ENCODE results near the gene BCL2L1.
A peak's percentile ranks its signal among the peaks of the same experiment; 100 is the strongest.
"Not testable (repeated sequence)": the region's sequence is repeated elsewhere in the genome, so short reads cannot be mapped to it uniquely, and the experiment has no call there.

BCL2L1 gene

DNA sequence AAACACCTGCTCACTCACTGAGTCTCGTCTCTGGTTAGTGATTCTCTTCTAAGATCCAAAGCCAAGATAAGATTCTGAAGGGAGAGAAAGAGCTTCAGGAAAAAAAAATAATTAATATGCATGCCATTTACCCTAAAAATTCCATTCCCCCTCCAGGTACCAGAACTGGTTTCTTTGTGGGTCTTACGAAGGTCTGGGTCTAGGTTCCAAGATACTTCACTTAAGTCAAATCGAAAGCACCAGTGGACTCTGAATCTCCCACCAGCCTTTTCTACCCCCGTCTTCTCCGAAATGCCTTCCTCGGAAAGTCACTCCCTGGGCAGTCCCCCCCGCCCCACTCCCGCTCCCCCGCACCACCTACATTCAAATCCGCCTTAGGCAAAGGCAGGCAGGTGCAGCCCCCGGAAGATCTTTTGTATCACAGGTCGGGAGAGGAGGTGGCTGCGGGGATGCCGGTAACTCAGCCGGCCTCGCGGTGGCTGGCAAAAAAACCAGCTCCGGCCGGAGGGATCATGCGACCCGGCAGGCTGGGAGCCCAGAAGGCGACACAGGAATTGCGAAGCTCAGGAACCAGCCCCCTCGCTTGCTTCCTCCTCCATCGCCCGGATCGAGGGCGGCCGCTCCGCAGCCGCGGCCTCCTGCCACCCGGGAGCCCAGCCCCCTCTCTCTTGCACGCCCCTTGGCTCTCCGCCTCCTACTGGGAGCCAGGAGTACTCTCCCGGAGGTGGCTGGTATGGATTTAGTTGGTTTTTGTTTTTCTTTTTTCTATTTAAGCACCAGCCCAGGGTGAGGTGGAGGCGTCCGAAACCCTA, at the start of gene BCL2L1:
Gene BCL2L1, minus strand, starts transcription at position 612 of the 812 bp plus-strand sequence. CDS start 650 bp downstream, outside the sequence.
- FAIRE-seq = no peak
- no peak for DNase-seq (ENCODE audit: insufficient read length, low spot score)

DNA sequence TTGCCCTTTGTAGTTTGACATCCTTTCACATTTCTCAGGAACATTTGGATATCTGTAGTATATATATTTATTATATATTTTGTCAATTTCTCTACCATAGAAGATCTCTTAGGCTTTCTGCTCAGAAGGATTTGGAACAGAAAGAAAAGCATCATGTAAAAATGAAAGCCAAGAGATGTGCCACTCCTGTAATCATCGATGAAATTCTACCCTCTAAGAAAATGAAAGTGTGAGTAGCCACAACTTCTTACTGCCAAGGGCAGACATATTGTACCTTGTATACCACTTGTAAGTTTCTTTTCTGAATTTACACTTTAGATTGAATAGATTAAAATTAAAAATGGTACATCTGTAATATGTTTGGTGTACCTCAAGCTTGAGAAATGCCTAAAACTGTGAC, 47.6 kb upstream of the BCL2L1 start:
- no peak for FAIRE-seq

DNA sequence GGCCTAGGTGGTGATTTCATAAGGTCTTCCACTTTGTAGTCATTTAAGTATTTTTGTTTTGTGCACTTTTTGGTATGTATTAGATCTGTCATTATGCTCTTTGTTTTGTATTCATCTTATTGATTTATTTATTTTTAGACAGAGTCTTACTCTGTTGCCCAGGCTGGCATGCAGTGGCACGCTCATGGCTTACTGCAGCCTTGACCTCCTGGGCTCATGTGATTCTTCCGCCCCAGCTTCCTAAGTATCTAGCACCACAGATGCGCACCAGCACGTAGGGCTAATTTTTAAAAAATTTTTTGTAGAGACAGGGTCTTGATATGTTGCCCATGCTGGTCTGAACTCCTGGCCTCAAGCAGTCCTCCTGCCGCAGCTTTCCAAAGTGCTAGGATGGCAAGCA, 47.0 kb upstream of the BCL2L1 start:
- DNase-seq (ENCODE audit: insufficient read length, low spot score) (no peak), FAIRE-seq (no peak)

More for the DNA sequence above, 47.6 kb upstream of the BCL2L1 start:
- DNase-seq (ENCODE audit: insufficient read length, low spot score) = no peak

DNA sequence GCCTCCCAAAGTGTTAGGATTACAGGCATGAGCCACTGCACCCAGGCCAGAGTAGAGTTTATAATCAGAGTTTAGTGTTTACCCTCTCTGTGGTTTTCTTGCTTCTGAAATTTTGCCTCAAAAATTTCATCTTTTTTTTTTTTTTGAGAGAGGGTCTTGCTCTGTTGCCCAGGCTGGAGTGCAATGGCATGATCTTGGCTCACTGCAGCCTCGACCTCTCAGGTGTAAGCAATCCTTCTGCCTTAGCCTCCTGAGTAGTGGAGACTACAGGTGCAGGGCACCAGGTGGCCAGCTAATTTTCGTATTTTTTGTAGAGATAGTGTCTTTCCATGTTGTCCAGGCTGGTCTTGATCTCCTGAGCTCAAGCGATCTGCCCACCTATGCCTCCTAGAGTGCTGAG, 45.1 kb upstream of the BCL2L1 start:
- FAIRE-seq (no peak), DNase-seq (ENCODE audit: insufficient read length, low spot score) (no peak)

DNA sequence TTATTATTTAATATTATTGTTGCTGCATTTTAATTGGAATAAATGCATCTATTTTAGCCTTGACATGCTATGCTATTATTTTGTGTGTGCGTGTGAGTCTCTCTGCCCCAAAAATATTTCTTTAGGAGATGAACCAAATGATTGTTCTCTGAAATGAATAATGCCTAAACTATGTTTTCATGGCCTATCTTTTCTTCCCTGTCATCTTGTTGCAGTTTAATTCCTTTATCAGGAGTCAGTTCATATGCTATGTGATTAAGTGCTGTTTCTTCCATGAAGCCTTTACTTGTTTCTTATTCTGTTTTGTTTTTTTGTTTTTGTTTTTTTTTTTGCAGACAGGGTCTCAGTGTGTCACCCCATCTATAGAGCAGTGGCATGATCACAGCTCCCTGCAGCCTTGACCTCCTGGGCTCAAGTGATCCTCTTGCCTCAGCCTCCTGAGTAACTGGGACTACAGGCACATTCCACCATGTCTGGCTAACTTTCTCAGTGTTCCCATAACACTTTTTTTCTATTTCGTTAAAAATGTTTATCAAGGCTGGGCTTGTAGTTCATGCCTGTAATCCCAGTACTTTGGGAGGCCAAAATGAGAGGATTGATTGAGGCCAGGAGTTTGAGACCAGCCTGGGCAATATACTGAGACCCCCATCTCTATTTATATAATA, 42.1 kb upstream of the BCL2L1 start:
- DNase-seq (ENCODE audit: insufficient read length, low spot score) (no peak), FAIRE-seq (no peak)

DNA sequence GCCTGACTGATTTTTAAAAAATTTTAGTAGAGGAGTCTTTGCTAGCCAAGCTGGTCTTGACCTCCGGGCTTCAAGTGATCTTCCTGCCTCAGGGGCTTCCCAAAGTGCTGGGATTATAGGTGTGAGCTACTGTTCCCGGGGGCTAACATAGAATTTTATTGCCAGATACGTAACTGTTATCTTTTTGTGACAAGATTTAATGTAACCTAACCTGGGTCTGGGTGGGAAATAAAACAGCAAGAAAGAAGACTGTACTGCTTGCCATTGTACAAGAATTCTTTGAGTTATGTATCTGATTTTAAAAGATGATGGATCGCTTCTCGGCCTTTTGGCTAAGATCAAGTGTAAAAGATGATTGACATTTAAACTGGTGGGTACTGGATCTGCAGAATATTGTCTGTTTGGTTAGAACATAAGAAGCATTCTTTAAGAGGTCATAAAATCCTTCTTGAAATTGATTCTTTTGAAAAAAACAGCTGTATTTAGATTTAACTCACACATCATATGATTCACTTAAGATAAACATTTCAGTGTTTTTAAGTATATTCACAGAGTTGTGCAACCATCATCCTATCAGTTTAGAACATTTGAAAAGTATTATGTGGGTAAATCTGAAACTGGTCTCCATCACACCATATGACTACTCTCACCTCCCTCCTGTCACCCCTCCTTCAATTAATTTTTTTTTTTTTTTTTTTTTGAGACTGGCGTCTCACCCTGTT, 38.0 kb upstream of the BCL2L1 start:
- DNase-seq (ENCODE audit: insufficient read length, low spot score) = no peak
- no peak for FAIRE-seq

DNA sequence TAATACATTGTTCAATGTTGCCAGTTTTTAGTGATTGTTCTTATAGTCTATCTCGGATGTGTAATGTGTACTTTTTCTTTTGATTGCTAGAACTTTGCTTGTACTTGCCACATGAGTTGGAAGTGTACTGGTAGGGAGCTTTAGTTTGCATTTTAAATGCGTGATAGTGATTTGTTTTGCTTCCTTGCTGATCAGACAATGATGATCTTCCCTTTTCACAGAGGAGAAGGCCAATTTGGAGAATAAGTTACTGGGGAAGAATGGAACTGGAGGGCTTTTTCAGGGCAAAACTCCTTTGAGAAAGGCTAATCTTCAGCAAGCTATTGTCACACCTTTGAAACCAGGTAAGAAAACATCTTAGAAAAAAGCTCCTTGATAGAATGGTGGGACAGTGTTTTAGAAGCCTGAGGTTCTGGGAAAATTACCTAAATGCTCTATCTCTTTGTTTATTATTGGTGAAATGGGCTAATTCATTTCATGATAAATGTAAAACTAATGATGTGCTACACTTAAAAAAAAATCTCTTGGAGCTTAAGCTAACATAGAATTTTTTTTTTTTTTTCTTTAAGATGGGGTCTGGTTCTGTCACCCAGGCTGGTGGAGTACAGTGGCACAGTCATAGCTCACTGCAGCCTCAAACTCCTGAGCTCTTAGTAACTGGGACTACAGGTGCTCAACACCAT, 37.3 kb upstream of the BCL2L1 start:
- FAIRE-seq (no peak), DNase-seq (ENCODE audit: insufficient read length, low spot score) (no peak)

DNA sequence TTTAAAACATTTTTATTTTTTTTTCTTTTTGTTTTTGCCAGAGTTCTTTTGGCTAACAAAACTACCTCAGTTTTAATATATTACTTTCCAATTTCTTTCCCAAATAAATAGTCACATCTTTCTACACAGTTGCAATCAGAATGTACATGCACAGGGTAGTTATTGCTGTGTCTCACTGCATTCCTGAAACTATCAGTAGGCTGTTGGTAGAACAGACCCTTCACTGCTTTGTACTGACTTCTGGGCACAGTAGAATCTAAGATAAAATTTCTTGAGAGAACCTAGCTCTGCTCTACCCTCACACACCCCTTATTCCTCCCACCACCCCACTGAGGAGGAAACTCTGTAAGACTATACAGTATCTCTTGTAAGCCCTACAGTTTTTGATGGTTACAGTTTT, 36.3 kb upstream of the BCL2L1 start:
- no peak for DNase-seq (ENCODE audit: insufficient read length, low spot score)
- no peak for FAIRE-seq

DNA sequence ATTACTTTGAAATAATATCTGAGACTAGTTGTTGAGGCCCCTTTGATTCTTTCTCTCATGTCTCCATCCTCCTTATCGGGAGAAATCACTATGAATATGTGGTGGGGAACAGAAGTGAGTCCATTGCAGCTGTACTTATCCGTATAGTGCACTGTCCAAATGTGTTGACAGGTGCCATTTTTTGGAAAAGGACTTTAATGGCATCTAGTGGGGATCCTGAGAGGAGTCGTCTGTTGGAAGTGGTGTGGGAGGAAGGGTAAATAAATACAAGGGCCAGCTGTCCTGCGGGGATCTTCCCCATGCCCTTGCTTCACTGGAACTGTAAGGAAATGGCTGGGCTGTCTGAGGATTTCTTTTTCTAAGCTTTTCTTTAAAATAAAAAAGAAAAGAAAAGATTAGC, 35.9 kb upstream of the BCL2L1 start:
- no peak for FAIRE-seq
- no peak for DNase-seq (ENCODE audit: insufficient read length, low spot score)

DNA sequence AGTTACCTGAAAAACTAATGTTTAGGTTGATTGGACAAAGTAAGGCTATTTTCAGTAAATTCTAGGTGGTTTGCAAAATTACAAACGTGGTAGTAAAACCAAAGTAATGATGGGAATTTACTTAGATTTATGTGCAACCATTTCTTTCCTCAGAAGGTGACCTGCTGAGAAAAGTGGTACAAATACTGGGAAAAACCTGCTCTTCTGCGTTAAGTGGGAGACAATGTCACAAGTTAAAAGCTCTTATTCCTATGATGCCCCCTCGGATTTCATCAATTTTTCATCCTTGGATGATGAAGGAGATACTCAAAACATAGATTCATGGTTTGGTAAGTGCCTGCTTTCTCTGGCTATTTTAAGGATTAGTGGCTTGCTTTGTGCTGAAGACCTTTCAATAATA, 34.6 kb upstream of the BCL2L1 start:
- no peak for FAIRE-seq
- DNase-seq (ENCODE audit: insufficient read length, low spot score) = no peak

DNA sequence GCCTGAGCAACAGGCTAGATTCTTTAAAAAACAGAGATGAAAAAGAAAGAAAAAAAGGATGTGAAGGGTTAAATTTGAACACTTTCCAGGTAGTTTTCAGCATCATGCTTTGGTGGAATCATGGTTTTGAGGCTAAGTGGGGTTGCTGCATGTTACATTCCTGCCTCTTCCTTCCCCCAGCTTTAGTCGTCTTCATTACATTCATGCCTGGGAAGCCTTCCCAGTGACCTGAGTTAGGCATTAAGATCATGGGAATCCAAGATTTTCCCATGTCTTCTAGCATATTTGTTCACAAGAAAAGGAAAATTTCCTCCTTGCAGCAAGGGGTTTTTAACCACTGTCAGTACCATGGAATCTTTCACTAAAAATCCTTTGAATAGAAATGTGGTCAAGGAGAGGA, 28.5 kb upstream of the BCL2L1 start:
- DNase-seq (ENCODE audit: insufficient read length, low spot score) = no peak
- no peak for FAIRE-seq

DNA sequence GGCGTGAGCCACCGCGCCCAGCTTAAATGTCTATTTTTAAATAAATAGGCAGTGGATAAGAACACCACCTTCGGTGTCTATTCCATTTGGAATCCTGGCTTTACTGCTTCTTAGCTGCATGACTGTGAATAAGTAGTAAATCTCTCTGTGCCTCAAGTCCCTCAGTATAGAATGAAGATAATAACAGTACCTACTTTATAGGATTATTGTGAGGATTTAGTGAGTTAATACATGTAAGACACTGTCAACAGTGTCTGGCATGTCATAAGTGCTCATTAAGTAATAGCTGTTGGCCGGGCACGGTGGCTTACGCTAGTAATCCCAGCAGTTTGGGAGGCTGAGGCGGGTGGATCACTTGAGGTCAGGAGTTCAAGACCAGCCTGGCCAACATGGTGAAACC, 26.6 kb upstream of the BCL2L1 start:
- DNase-seq (ENCODE audit: insufficient read length, low spot score) = no peak
- no peak for FAIRE-seq

DNA sequence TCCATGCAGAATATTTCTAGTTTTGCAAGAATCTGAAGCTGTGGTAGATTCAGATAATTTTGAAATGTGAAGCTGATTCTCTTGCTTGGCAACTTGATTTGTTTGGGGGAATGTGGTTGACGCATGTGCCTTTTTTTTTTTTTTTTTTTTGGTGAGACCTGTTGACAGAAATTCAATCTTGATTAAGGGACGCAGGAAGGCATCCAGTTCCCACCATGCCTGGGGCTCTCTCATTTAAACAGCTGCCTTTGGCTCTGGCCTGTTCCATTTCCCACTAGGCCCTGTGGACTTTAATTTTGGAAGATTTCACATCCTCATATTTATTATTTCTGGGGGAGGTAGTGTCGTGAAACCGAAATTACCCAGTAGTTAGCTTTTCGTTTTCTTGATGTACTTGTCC, 25.0 kb upstream of the BCL2L1 start:
- FAIRE-seq (no peak), DNase-seq (ENCODE audit: insufficient read length, low spot score) (no peak)

DNA sequence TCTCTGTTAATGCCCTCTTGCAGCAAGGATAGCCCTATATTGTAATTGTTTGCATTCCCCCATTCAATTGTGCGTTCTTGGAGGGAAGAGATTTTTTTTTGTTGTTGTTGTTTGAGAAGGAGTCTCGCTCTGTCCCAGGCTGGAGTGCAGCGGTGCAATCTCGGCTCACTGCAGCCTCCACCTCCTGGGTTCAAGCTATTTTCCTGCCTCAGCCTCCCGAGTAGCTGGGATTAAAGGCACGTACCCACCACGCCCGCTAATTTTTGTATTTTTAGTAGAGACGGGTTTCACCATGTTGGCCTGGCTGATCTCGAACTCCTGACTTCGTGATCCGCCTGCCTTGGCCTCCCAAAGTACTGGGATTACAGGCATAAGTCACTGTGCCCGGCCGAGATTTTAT, 24.4 kb upstream of the BCL2L1 start:
- DNase-seq (ENCODE audit: insufficient read length, low spot score); FAIRE-seq: not testable (repeated sequence)

DNA sequence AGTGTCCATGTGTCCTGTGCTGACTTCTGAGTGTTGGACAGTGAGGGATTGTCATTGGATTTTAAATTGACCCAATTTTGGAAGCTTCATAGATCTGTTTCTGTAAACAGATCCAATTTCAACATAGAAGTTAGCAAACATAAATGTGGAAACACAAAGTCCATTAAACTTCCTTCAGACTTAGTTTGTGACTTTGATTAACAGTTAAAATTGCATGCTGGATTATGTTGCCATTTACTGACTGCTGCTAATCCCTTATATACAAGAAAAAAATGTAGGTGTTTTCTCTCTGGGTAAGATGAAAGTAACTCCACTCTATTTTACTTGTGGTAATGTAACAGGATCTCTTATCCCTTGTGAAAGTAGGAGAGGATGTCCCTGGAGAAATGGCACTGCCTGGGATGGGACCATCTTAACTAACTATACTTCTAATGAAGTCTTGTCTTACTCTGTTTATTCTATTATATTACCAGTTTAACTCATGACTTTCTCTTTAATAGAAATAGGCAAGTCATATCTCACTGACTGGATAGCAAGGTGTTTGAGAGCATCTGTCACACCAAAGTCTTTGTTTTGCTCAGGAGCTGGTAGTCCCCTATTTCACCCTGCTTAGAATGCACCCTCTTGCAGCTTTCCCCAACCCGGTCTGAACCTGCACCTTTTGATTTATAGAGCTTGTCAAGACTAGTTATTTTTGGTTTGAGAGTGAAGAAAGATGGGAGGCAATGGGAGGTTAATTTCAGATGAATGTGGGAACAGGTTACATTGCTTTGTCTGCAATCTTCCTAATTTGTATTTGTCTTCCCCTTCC, 23.6 kb upstream of the BCL2L1 start:
- DNase-seq (ENCODE audit: insufficient read length, low spot score) = no peak
- no peak for FAIRE-seq

DNA sequence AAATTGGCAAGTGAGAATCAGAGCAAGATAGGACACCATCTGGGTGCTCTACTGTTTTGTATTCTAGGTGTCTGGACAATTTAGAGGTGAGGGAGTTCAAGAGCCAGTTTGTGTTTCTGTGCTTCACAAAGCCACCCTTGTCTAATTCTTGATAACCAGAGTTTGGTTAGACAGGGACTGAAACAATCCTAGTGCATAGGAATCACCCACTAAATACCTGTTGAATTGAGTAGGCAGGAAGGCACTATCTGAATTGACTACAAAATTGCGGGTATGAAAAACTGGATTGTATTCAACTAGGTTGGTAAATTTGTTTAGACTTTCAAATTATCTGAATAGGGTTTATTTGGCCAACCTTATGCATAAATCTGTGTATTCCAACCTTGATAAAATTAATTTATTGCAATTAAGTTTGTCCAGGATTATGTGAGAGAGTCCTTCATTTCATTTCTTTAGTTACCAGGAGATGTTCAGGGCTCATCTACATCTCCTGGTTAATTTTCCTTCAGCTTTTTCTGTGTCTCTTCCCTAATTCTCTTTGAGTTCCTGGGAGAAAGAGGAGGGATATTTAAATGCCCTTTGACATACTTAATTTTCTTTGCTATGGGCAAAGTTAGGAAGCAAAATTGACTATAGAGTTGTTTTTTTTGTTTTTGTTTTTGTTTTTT, 18.1 kb upstream of the BCL2L1 start:
- DNase-seq (ENCODE audit: insufficient read length, low spot score) (no peak), FAIRE-seq (no peak)

DNA sequence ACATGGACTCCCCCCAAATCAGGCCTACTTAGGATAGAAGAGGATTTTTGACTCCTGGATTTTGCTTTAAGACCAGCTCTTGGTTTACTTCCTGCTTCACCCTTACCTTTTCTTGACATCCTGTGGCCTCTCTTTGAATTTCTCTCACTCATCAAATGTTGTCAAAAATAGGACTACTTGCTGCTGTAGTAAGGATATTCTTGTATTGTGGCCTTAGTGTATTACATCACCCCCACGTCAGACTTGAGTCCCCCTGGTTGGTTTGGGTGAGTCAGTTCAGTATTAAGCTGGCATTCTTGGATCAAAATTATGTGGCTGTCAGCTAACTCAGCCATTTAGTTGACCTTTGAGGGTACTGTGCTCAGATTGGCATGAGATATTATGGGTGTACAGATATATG, 17.5 kb upstream of the BCL2L1 start:
- FAIRE-seq (no peak), DNase-seq (ENCODE audit: insufficient read length, low spot score) (no peak)

DNA sequence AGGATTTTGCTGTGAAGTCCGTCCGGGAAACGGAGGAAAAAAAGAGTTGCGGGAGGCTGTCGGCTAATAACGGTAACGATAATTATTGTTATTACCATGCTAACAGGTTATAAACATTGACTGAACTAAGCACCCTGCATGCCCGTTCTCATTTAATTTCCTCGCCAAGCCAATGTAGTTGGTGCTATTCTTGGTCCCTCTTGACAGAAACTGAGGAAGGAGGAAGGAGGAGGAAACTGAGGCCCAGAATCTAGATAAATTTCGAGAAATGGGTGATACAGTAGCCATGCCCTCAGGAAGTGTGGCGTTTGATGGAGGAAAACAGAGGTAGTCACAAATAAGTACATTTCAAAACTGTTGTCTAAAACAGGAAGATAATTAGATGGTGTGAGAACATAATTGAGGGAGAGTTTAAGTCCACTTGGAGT, 16.9 kb upstream of the BCL2L1 start:
- FAIRE-seq = no peak
- DNase-seq (ENCODE audit: insufficient read length, low spot score) = no peak

DNA sequence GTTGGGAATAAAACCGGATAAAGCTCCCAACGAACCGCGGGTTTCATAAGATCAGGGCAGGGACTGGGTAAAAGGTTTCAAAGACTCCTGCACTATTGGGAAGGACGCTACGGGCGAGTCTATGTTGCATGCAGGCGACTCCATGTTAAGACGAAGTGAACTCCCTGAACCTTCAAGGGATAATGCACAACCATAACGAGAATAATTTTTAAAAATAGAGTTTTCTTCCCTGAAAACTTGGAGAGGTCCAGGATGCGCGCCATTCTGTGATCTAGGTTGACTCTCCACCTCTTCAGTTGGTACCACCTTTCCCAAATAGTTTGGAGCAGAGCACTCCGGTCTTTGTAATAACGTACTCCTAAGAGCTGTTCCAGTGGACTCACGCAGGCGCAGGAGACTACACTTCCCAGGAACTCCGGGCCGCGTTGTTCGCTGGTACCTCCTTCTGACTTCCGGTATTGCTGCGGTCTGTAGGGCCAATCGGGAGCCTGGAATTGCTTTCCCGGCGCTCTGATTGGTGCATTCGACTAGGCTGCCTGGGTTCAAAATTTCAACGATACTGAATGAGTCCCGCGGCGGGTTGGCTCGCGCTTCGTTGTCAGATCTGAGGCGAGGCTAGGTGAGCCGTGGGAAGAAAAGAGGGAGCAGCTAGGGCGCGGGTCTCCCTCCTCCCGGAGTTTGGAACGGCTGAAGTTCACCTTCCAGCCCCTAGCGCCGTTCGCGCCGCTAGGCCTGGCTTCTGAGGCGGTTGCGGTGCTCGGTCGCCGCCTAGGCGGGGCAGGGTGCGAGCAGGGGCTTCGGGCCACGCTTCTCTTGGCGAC, 16.3 kb upstream of the BCL2L1 start, which contains the start of gene TPX2:
Gene TPX2, plus strand, starts transcription at position 562 of the 821 bp plus-strand sequence. CDS start 18,187 bp downstream, outside the sequence.
- peak; percentile 90 for DNase-seq (ENCODE audit: insufficient read length, low spot score)
- FAIRE-seq = peak; percentile 95

Data from GM19239 (cell line).